Measurements from ENCODE around the gene DOCK2.

DOCK2 gene

DNA sequence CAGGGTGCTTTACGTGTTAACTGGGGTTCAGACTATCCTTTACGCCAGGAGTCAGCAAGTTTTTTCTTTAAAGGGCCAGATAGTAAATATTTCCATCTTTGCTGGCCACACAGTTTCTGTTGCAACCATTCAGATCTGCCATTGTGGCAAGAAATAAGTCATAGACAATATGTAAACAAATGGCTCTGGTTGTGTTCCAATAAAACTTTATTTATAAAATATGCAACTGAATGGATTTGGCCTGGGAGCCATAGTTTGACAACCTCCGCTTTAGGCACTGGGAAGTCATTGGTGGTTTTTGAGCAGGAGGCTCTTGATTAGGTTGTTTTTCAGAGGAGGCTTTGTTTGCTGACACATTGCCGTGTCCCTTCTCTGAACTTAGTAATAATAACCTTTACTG is 252.5 kb downstream of the DOCK2 start:
- no peak overlapping the region for H3K4me3 ChIP-seq (ENCODE audit: low read depth, low read length)

DNA sequence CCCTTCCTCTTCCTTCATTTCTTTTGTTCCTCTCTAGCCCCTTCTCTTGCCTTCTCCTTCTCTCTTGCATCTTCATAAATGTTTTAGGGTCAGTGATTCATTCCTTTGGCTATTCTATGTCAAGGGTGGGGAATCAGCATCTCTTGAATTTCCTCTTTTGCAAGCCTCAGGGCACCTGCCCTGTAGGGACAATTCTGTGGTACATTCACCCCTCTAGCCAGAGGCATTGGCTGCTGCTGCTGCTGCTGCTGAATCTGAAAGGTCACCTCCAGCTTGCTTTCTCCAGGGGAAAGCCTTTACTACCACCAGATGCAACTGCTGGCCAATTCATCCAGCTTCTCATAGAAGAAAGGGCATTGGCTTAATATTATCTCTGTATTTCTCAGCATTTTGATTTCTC is 255.9 kb downstream of the DOCK2 start:
- H3K4me3 ChIP-seq (ENCODE audit: low read depth, low read length): no peak overlapping the region

DNA sequence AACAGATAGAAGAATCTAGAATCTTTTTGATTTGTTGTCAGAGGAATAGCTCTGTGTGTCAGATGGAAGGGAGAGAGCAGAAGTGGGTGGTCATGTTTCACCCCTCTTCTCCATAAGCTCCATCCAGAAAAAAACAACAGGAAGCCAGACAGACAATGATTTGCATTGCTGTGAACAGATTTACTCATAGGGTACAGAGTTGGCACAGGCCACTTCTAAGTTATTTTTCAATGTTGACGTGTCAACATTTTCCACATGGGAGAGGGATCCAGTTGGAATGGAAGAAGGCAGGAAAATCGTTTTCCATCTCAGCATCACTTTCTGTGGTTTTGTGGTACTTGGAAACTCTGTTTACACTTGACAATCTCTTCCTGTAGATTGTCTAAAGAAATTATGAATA is 256.5 kb downstream of the DOCK2 start:
- no peak overlapping the region for H3K4me3 ChIP-seq (ENCODE audit: low read depth, low read length)

DNA sequence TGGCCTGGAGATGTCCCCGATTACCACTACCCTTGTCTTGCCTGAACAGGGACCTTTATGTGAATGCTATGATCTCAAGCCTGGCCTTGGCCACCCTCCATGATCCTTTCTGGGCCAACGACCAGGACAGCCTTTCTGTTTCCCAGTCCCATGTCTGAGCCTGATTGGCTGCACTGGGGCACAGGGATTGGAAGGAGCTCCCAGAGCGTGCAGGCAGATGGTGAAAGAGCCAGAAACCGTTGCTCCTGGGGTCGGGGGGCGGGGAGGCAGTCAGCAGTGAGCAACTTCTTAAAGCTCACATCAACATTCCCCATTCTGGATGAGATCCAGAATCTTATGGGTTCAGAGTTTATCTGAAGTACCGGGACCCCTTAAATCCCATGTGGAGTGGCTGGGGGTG is 258.9 kb downstream of the DOCK2 start:
- no peak overlapping the region for H3K4me3 ChIP-seq (ENCODE audit: low read depth, low read length)

DNA sequence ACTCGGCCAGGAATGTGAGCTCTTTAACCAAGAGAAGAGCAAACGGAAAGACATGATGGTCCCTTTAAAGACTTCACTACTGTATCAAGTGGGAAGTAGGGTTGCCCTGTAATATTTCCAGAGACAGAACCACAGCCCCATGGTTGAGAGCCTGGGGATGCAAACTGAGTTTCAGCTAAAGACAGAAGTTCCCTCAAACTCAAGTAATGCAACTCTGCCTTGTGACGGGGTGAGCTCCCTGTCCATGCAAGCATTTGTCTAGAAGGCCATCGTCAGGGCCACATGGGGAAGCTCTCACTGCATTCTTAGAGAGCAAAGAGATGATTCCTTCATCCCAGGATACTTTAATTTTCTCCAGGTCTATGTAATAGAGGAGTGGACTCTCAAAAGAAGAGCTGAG is 260.4 kb downstream of the DOCK2 start:
- H3K4me3 ChIP-seq (ENCODE audit: low read depth, low read length): no peak overlapping the region

DNA sequence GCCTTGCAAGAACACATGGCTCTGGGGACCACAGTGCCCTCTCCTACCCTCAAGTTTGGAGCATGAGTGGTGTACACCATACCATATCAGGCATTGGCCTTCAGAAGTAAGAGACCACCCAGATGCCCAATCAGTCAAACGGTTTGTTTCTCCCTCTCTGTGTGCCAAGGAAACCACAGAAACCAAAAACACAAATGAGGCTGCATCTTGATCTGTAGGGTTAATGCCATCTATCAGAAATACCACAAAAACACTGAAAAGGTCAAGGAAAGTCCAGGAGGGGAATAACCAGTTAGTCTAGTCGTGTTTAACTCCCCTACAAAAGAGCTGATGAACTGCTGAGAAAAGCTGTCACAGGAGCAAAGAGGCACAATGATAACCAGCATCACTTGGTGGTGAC is 264.8 kb downstream of the DOCK2 start:
- no peak overlapping the region for H3K4me3 ChIP-seq (ENCODE audit: low read depth, low read length)

DNA sequence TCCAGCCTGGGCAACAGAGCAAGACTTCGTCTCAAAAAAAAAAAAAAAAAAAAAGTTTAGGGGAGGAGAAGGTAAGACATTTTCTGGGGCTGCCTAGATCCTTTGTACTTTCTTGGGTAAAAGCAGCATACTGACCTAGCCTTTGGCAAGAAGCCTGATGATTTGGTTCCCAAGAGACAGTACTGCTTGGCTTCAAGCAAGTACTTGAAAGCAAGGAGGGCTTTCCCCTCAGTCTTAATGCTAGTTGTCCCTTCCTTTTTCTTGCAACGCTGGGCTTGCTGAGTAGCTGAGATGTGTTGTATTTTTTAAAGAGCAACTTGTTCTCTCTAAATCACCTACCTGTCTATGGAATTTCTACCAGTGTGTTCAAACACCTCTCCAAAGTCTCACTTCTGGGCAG is 267.0 kb downstream of the DOCK2 start:
- H3K4me3 ChIP-seq (ENCODE audit: low read depth, low read length): no peak overlapping the region

DNA sequence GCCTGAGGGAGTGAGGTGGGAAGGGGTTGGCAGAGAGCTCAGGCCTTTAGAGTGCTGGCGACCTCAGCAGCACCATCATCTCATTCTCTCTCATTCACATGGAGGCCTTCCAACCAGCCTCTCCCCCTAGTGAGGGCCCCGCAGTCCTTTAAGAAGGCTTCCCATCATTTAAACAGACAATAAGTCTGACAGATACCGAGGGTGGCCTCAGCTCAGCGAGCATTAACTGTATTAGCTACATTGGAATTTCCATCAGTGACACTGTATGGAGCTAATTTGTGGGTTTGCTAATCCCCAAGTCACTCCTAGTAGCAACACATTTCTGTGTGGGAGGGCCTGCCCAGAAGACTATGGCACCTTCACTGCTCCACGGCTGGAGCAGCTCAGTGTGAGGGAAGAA is 267.4 kb downstream of the DOCK2 start:
- H3K4me3 ChIP-seq (ENCODE audit: low read depth, low read length): no peak overlapping the region

DNA sequence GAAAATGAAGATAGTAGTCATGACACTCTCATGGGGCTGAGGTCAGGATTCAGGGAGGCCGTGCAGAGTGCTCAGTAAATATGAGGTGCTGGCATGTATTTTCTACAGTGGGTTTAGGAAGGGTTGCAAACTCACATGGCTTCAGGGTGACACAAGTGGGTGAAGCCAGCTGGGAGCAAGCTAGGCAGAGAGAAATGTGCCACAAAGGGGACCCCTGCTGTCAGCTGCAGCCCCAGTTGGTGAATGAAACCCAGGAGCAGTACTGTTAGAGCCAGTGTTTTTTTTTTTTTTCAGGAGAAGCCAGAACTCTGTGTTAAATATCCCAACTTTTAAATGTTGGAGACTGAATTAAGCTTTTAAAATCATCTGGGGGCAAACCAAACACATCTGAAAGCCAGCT is 267.9 kb downstream of the DOCK2 start:
- no peak overlapping the region for H3K4me3 ChIP-seq (ENCODE audit: low read depth, low read length)

DNA sequence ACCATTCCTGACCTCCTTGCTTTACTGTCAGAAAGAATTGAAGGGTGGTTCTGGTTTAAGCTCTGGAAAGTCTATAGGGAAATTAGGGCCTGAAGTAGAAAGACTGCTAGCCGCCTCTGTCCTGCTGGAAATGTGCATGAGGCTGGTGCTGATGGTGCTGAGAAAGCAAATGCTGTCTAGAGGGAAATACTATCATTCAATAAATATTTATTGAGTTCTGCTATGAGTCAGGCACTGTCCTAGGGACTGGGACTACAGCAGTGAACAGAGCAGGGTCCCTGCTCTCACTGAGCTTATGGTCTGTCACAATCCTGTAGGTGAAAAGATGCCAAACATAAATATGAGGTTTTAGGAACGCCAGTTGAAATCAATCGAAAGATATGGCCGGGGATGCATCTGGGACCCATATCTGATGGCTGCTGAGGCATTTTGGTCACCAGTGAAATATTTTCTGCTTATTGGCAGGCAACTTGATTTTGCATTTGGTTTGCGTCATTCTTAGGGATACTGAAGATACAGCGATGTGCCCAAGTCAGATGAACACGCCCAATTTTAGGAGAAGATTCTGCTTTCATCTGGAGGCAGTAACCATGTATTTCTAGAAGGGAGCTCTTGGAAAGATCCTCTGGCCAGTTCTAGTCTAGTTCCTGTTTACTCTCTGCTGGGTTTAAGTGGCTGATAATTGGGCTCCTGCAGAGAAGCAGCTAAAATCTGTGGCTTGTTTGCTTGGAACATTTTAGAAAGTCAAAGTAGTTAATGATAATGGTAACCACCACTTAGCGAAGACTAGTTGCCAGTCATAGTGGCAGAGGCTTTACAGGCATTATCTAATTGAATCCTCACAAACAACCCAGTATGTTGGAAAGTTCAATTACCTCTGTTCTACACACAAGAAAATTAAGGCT is 269.9 kb downstream of the DOCK2 start:
- no peak overlapping the region for H3K4me3 ChIP-seq (ENCODE audit: low read depth, low read length)

DNA sequence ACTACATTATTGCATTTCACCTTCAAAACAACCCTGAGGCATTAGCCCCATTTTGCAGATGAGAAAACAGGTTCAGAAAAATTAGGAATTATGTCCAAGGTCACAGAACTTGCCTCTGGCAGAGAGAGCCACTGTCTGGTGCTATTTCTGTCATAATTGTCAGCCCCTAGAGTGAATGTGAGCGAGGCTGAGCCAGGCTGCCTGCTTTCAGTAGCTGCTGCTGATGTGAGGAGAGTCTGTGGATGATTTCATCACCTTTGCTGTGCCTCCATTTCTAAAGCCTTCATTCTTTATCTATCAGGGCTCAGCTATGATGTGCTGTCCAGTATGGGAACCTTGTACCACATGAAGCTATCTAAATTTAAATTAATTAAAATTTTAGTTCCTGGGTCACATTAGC is 271.8 kb downstream of the DOCK2 start:
- no peak overlapping the region for H3K4me3 ChIP-seq (ENCODE audit: low read depth, low read length)

DNA sequence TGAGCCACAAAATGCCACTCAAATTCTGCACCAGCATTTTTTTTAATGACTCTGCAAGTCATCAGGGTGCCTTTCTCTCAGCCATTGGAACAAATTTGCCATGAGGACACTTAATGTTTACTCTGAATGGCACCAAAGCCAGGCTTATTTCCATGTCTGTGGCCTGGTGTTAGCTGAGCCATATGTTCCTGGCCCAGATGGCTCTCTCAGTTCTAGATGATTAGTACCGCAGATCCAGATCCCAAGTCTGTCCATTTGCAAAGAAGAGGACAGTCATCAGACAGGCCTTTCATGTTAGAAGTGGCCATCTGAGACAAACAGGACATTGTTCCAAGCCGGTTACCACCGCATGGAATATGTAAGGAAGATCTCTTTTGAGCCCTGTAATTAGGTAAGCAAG is 272.9 kb downstream of the DOCK2 start:
- no peak overlapping the region for H3K4me3 ChIP-seq (ENCODE audit: low read depth, low read length)

DNA sequence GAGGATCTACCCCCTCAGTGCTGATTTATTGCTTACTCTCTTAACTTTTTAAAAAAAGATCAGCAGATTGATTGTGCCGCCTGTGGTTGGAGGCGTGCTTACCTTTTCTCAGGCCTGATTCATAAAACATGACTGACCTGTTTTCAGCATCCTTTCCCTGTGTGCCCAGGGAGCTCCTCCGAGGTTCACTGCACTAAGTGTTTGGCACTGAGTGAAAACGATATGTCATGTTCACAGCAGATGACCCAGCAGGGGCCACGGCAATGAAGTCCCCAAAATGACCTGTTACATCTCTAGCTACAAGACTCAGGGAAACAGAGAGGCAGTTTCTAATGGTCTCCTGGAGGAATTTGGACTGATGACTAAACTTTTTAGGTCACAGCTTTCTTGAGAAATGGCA is 273.3 kb downstream of the DOCK2 start:
- H3K4me3 ChIP-seq (ENCODE audit: low read depth, low read length): no peak overlapping the region

DNA sequence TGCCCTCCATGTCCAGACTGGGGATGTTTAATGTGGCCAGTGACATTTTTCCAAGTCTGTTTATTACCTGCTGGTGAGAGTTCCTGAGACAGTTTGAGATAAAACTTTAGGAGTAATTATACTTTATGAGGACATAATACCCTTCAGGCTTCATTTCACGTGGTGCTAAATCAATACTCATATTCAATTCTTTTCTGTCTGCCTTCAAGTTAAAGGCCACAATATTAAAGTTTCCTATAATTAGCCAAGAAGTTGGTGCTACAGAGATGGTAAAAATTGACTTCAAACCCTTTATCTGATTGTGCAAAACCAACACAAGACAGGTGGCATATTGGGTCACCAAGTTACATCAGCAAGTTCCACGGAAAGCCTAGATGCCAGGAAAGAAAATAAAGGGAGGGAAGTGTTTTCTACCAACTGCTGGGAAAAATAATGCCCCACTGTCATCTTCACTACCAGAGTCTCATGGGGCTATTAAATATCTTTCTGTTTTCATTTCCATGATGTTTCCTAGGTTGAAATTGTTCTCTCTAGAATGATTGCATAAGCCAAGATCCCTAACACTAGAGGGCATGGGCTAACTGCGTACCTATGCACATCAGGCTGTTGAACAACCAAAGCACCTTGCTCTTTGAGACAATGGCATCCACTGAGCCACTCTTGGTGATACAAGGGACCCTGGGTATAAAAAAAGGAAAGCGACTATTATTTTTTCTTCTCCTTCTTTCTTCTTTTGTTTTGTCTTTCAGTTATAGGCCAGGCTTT is 274.6 kb downstream of the DOCK2 start:
- no peak overlapping the region for H3K4me3 ChIP-seq (ENCODE audit: low read depth, low read length)

DNA sequence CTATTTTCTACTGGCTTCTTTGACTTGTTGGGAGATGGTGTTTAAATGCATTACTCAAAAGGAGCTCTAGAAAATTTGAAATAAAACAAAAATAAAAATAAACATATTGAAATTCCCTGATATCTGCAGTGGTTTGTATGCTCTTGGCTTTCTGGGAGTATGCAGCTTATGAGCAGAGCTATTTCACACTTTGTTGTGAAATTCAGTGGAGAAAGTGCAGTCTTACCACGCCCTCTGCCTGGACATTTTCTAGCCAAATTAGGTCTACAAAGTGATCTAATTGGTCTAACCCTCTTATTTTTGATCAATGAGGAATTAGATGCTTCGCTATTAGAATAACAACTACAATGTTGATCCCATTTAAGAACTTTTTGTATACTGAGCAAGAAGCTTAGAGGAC is 276.4 kb downstream of the DOCK2 start:
- no peak overlapping the region for H3K4me3 ChIP-seq (ENCODE audit: low read depth, low read length)

DNA sequence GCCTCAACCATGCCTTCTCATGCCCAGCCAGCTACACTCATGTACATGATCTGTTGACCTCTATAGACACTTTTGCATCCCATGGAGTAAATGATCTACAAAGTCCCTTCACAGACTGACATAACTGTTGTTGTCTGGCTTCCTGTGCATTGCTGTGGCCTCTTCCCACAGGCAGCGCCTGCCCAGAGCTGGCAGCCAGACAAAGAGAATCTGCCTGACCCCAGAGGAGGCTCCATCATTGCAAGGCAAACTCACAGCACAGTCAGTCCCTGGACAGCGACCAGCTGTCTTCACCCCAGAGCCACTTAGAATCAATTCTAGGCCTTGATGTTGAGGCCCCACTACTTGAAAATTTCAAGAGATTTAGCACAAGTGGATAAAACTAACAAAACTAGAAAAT is 277.7 kb downstream of the DOCK2 start:
- no peak overlapping the region for H3K4me3 ChIP-seq (ENCODE audit: low read depth, low read length)

DNA sequence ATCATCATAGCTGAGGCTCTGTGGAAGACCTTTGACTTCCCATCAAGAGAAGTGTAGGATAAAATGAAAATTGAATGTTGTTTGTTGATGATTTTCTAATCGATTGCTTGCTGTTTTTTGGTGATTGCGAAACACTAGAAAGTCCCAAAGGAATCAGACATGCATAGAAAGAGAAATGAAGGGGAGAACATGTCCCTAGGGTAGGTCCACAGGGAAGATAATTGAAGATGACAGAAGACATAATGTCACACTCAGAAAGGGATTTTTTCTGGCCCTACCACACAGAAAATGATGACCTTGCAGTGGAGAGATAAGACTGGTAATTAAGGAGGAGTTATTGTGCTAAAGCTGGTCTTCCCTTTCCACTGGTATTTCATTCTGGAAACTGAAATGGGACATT is 280.4 kb downstream of the DOCK2 start:
- no peak overlapping the region for H3K4me3 ChIP-seq (ENCODE audit: low read depth, low read length)

DNA sequence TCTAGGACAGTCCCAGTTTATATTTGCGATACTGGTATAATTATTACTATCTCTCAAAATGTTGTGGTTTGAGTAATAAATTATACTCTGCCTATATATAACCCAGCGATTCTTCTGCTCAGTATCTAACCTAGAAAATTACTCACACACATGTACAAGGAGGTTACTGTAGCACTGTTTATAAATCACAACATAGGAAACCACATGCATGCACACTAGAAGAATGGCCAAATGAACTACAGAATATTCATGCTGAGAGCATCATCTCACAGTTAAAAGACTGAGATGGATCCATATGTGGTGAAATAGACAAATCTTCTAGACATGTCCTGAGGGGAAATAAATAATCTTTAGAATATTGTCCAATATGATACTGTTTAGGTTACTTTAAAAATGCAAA is 281.2 kb downstream of the DOCK2 start:
- no peak overlapping the region for H3K4me3 ChIP-seq (ENCODE audit: low read depth, low read length)

DNA sequence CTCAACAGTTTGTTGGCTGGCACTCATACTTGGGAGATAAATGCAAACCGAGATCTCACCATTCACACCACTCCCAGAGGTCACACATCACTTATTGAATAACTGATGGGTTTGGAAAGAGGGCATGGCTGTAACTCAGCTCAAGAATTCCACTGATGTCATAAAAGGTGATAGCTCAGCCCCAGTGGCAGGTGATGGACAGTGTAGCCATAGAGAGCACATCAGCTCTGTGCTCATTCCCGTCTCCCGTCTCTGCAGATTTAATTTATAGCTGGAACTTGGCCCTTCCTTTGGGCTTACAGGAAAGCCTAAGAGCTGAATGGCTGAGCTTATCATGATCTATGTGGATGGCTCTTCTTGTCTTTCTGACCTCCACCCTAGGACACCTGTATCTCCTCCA is 283.4 kb downstream of the DOCK2 start:
- no peak overlapping the region for H3K4me3 ChIP-seq (ENCODE audit: low read depth, low read length)

DNA sequence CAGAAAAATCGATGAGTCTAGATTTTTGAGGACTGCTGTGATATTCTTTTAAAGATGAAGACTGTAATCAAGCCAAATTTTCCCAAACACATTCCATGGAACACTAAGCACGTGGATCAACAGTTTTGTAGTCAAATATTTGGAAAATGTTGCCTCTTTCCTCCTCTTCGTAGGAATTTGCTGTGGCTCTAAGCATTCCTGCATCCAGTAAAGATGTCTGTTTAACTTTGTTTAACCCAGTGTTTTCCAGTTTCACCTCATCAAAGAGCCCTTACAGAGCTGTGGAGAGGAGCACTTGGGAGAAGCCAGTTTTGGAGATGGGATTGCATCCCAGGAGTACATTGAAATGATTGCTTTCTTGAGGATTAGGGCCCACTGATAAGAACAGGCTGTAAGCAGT is 284.3 kb downstream of the DOCK2 start:
- H3K4me3 ChIP-seq (ENCODE audit: low read depth, low read length): no peak overlapping the region

DNA sequence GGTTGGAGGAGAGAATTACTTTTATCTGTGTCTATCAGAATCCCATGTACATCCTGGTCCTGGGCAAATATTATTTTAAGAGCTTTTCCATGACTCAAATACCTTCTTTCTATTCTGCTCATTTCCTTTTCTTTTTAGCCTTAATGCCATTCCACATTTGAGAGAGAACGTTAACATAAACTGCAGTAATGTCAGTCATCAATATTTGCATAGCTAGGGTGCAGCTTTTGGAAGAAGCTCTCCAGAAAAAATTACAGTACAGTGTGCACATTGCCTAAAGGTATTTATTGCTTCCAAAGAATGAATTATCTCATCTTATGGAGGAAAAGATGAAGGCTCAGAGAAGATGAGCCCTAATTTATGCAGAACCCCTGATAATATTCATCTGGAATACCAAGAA is 284.9 kb downstream of the DOCK2 start:
- no peak overlapping the region for H3K4me3 ChIP-seq (ENCODE audit: low read depth, low read length)

DNA sequence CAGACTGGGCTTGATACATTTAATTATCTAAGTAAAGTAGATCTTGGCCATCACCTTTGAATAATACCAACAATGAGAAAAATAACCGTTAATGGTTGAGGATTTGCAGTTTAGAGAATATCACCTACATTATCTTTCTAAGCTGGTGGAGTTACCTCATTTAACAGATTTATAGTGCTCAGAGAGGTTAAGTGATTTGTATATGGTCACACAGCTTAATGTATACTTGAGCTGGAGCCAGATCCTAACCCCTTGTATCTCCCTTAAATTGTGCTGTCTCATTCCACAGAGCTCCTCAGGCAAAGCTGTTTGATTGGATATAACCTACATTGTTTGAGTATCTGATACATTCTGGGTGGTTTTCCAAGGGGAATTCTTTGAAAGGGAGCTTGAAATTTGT is 285.4 kb downstream of the DOCK2 start:
- H3K4me3 ChIP-seq (ENCODE audit: low read depth, low read length): no peak overlapping the region

All from iPS-11a (cell line).